ENCODE data around the gene VPS13D. TPM values are rescaled to one million over a fixed set of nuclear protein-coding genes. Genes with fewer than 3 reads are reported as not detected.
A peak's percentile ranks its signal among the peaks of the same experiment; 100 is the strongest.

The VPS13D gene
- total RNA-seq, 1 experiment from 2014 or later: 33.1 TPM

DNA sequence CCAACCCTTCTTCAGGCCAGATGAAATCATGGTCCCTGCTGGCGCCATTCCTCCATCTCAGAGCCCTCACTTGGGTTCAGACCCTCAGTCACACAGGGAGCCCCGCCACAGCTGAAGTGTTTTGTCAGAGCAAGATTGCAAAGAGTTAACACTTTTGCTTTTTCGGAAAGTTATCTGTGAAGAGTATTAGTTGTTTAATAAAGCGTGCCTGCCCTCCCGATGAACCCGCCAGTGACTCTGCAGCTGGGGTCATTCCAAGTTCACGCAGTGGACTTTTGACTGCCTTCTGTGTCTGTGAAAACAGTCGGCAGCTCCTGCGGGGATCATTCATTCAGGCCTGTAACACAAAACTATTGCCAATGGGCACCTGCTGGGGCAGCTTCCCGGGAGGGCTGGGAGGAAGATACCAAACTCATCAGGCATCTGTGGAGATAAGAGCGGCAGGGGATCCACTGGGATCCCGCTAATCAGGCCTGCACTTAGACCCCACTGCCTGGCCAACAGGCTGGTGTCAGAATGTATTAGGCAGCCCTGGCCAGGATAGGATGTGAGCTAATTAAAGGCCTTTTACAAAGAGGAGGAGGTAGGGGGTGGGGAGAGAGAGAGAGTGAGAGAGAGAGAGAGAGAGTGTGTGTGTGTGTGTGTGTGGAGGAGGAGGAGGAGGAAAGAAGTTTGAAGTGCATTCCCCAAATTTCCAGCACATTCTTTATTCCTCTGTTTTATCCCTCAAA is 203.7 kb downstream of the VPS13D start:
- H3K36me3 ChIP-seq (ENCODE audit: control insufficient read depth, insufficient read depth, low read length): no peaks in the 10 kb centered on the region
- peaks cover 32% of the 10 kb centered on the region for H3K4me1 ChIP-seq (ENCODE audit: control insufficient read depth, insufficient read depth, low read length)
- H3K9me3 ChIP-seq (ENCODE audit: control insufficient read depth, insufficient read depth, low read depth, low read length): no peaks in the 10 kb centered on the region
- H3K4me3 ChIP-seq (ENCODE audit: low read depth in 2 of 2, low read length in 2 of 2): no peak overlapping the region
- ATAC-seq (peak; percentile 67), DNase-seq (ENCODE audit: low read depth, low spot score) (no peak)
- intact Hi-C loops (cut with micrococcal nuclease; ENCODE audit: unreplicated experiment): no loop called here
- no peaks in the 10 kb centered on the region for H3K27me3 ChIP-seq (ENCODE audit: control insufficient read depth, insufficient read depth, low read length)
- ChIA-PET POLR2A (no interaction called here), CTCF (no interaction called here)
- H3K27ac ChIP-seq (ENCODE audit: low read length): peak overlapping the region; percentile 78
- TF ChIP-seq POLR2AphosphoS5 (IDR thresholded peaks at IDR 0.05; ENCODE audit: low read depth, low read length) (no peak), TCF7L2 (IDR thresholded peaks at IDR 0.05; ENCODE audit: low read depth, low read length) (no peak), SIN3A (IDR thresholded peaks at IDR 0.05; ENCODE audit: borderline replicate concordance, insufficient read depth, low read depth, low read length) (no peak)
- TF ChIP-seq, protein P1, sequence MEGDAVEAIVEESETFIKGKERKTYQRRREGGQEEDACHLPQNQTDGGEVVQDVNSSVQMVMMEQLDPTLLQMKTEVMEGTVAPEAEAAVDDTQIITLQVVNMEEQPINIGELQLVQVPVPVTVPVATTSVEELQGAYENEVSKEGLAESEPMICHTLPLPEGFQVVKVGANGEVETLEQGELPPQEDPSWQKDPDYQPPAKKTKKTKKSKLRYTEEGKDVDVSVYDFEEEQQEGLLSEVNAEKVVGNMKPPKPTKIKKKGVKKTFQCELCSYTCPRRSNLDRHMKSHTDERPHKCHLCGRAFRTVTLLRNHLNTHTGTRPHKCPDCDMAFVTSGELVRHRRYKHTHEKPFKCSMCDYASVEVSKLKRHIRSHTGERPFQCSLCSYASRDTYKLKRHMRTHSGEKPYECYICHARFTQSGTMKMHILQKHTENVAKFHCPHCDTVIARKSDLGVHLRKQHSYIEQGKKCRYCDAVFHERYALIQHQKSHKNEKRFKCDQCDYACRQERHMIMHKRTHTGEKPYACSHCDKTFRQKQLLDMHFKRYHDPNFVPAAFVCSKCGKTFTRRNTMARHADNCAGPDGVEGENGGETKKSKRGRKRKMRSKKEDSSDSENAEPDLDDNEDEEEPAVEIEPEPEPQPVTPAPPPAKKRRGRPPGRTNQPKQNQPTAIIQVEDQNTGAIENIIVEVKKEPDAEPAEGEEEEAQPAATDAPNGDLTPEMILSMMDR (IDR thresholded peaks at IDR 0.05): no peak
- TF ChIP-seq, protein P2, sequence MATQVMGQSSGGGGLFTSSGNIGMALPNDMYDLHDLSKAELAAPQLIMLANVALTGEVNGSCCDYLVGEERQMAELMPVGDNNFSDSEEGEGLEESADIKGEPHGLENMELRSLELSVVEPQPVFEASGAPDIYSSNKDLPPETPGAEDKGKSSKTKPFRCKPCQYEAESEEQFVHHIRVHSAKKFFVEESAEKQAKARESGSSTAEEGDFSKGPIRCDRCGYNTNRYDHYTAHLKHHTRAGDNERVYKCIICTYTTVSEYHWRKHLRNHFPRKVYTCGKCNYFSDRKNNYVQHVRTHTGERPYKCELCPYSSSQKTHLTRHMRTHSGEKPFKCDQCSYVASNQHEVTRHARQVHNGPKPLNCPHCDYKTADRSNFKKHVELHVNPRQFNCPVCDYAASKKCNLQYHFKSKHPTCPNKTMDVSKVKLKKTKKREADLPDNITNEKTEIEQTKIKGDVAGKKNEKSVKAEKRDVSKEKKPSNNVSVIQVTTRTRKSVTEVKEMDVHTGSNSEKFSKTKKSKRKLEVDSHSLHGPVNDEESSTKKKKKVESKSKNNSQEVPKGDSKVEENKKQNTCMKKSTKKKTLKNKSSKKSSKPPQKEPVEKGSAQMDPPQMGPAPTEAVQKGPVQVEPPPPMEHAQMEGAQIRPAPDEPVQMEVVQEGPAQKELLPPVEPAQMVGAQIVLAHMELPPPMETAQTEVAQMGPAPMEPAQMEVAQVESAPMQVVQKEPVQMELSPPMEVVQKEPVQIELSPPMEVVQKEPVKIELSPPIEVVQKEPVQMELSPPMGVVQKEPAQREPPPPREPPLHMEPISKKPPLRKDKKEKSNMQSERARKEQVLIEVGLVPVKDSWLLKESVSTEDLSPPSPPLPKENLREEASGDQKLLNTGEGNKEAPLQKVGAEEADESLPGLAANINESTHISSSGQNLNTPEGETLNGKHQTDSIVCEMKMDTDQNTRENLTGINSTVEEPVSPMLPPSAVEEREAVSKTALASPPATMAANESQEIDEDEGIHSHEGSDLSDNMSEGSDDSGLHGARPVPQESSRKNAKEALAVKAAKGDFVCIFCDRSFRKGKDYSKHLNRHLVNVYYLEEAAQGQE (IDR thresholded peaks at IDR 0.05; ENCODE audit: insufficient read depth in 1 of 2, low read depth in 2 of 2, low read length in 1 of 2): no peak
- BruUV-seq (replicated peaks): no TSS peak
- in situ Hi-C loops (cut with HindIII; ENCODE audit: low pct_unique_long_range_greater_than_20kb, low sequenced_read_pairs): no loop called here

- DNase-seq (ENCODE audit: low read depth, low spot score) (no peak), ATAC-seq (peak; percentile 84)
- BruUV-seq (replicated peaks): no TSS peak
- Histone ChIP-seq H3K4me1 (ENCODE audit: control insufficient read depth, insufficient read depth, low read length) (peaks cover 32% of the 10 kb centered on the region), H3K36me3 (ENCODE audit: control insufficient read depth, insufficient read depth, low read length) (no peaks in the 10 kb centered on the region), H3K4me3 (ENCODE audit: low read depth in 2 of 2, low read length in 2 of 2) (no peak overlapping the region), H3K27ac (ENCODE audit: low read length) (peak overlapping the region; percentile 78), H3K9me3 (ENCODE audit: control insufficient read depth, insufficient read depth, low read depth, low read length) (no peaks in the 10 kb centered on the region), H3K27me3 (ENCODE audit: control insufficient read depth, insufficient read depth, low read length) (no peaks in the 10 kb centered on the region)
- ChIA-PET CTCF (no interaction called here), POLR2A (no interaction called here)
- no peak for TF ChIP-seq SIN3A (IDR thresholded peaks at IDR 0.05; ENCODE audit: borderline replicate concordance, insufficient read depth, low read depth, low read length)
- TF ChIP-seq, protein P1 (IDR thresholded peaks at IDR 0.05): no peak
- no peak for TF ChIP-seq POLR2AphosphoS5 (IDR thresholded peaks at IDR 0.05; ENCODE audit: low read depth, low read length)
- TF ChIP-seq TCF7L2 (IDR thresholded peaks at IDR 0.05; ENCODE audit: low read depth, low read length): no peak
- TF ChIP-seq, protein P2 (IDR thresholded peaks at IDR 0.05; ENCODE audit: insufficient read depth in 1 of 2, low read depth in 2 of 2, low read length in 1 of 2): no peak
- intact Hi-C loops (cut with micrococcal nuclease; ENCODE audit: unreplicated experiment) (no loop called here), in situ Hi-C loops (cut with HindIII; ENCODE audit: low pct_unique_long_range_greater_than_20kb, low sequenced_read_pairs) (no loop called here)
Observed at GRCh38 chr1:12434174-12434573, 204.3 kb downstream of the VPS13D start.

Data from Panc1 (cell line).